Tibial artery (tissue), 4 donors: ENCODE results near the gene INS.
A peak's percentile ranks its signal among the peaks of the same experiment; 100 is the strongest.

Experiments
- DNase-seq, 2 donors: peaks; one replicate each; pipeline ENCODE4 v3.0.0-alpha.2; 2019
- H3K27ac ChIP-seq, 2 donors: fragments of 200-600 bp; sonication (generic) in 1 of 2; 1 replicate in 1 of 2; 2 replicates in 1 of 2; pipeline ENCODE4 v1.5.1; 2018 to 2019; ENCODE audit warnings: mild to moderate bottlenecking in 1 of 2
- H3K27me3 ChIP-seq, 2 donors: fragments of 200-600 bp; sonication (generic) in 1 of 2; one replicate each; pipeline versions ENCODE4 v1.5.1 to v1.6.0; 2016 to 2019
- H3K36me3 ChIP-seq, 3 donors: fragments of 200-600 bp; sonication (generic) in 2 of 3; one replicate each; pipeline ENCODE4 v1.5.1; 2016 to 2019; ENCODE audit warnings: mild to moderate bottlenecking in 2 of 3
- H3K4me1 ChIP-seq, 4 donors: fragments of 200-600 bp; sonication (generic) in 2 of 4; 1 replicate in 3 of 4; 2 replicates in 1 of 4; pipeline ENCODE4 v1.5.1; 2016 to 2019
- H3K4me3 ChIP-seq, 2 donors: fragments of 200-600 bp; sonication (generic) in 1 of 2; 1 replicate in 1 of 2; 2 replicates in 1 of 2; pipeline ENCODE4 v1.5.1; 2018 to 2019; ENCODE audit warnings: mild to moderate bottlenecking in 2 of 2
- H3K9me3 ChIP-seq, 3 donors: fragments of 200-600 bp; sonication (generic) in 1 of 3; one replicate each; pipeline ENCODE4 v1.5.1; 2016 to 2019
- CTCF ChIP-seq, 2 experiments: fragments of 200-600 bp in 1 of 2; fragments of 450-650 bp in 1 of 2; IDR thresholded peaks; one replicate each; pipeline ENCODE4 v1.5.1; 2017 to 2019; ENCODE audit warnings: antibody characterized with exemption in 2 of 2, mild to moderate bottlenecking in 1 of 2, moderate library complexity in 1 of 2
- intact Hi-C: fragments of 100-400 bp; cut with DNase I; formaldehyde crosslinking; loops from one replicate; pipeline ENCODE4 v1.15.0; 2023; ENCODE audit warnings: low total_unique reads

The INS gene

GRCh38 chr11:2137202-2138067, 23.6 kb downstream of the INS start:
- Histone ChIP-seq H3K4me1 (peaks cover 0 to 42% (median 23%) of the 10 kb centered on the region in 4 donors), H3K9me3 (no peaks in the 10 kb centered on the region), H3K27ac (no peak overlapping the region), H3K36me3 (no peaks in the 10 kb centered on the region), H3K4me3 (peak overlapping the region; percentile 37 to 41), H3K27me3 (peaks cover 0 to 97% of the 10 kb centered on the region in 2 donors)
- intact Hi-C loops: no loop called here
- DNase-seq: peak in 1 of 2 donors; percentile 58
- TF ChIP-seq CTCF (IDR thresholded peaks at IDR 0.05): no peak

GRCh38 chr11:2136952-2137201, 24.1 kb downstream of the INS start:
- Histone ChIP-seq H3K4me3 (peak overlapping the region in 1 of 2 donors; percentile 41), H3K9me3 (no peaks in the 10 kb centered on the region), H3K27ac (no peak overlapping the region), H3K36me3 (no peaks in the 10 kb centered on the region), H3K27me3 (peaks cover 0 to 92% of the 10 kb centered on the region in 2 donors), H3K4me1 (peaks cover 0 to 42% (median 23%) of the 10 kb centered on the region in 4 donors)
- intact Hi-C loops: no loop called here
- no peak for TF ChIP-seq CTCF (IDR thresholded peaks at IDR 0.05)
- DNase-seq: no peak

- DNase-seq: no peak
- intact Hi-C loops: no loop called here
- no peak for TF ChIP-seq CTCF (IDR thresholded peaks at IDR 0.05)
- Histone ChIP-seq H3K27ac (no peak overlapping the region), H3K4me1 (peaks cover 0 to 42% (median 23%) of the 10 kb centered on the region in 4 donors), H3K4me3 (peak overlapping the region in 1 of 2 donors; percentile 41), H3K27me3 (peaks cover 0 to 88% of the 10 kb centered on the region in 2 donors), H3K36me3 (no peaks in the 10 kb centered on the region), H3K9me3 (no peaks in the 10 kb centered on the region)
Observed at GRCh38 chr11:2136209-2136951, 24.6 kb downstream of the INS start.

- Histone ChIP-seq H3K27ac (no peak overlapping the region), H3K36me3 (no peaks in the 10 kb centered on the region), H3K27me3 (peaks cover 0 to 85% of the 10 kb centered on the region in 2 donors), H3K4me3 (no peak overlapping the region), H3K9me3 (no peaks in the 10 kb centered on the region), H3K4me1 (peaks cover 0 to 40% (median 23%) of the 10 kb centered on the region in 4 donors)
- TF ChIP-seq CTCF (IDR thresholded peaks at IDR 0.05): no peak
- no peak for DNase-seq
- intact Hi-C loops: no loop called here
Observed at GRCh38 chr11:2135648-2136201, 25.3 kb downstream of the INS start.

- intact Hi-C loops: no loop called here
- H3K4me1 ChIP-seq: peaks cover 0 to 34% (median 20%) of the 10 kb centered on the region in 4 donors
- no peaks in the 10 kb centered on the region for H3K9me3 ChIP-seq
- no peak for TF ChIP-seq CTCF (IDR thresholded peaks at IDR 0.05)
- peaks cover 0 to 82% of the 10 kb centered on the region in 2 donors for H3K27me3 ChIP-seq
- no peak overlapping the region for H3K27ac ChIP-seq
- H3K4me3 ChIP-seq: no peak overlapping the region
- DNase-seq: no peak
- H3K36me3 ChIP-seq: no peaks in the 10 kb centered on the region
Observed at GRCh38 chr11:2135018-2135569, 25.9 kb downstream of the INS start.
